ENCODE data around the gene MYADML2.
A peak's percentile ranks its signal among the peaks of the same experiment; 100 is the strongest.

The MYADML2 gene

DNA sequence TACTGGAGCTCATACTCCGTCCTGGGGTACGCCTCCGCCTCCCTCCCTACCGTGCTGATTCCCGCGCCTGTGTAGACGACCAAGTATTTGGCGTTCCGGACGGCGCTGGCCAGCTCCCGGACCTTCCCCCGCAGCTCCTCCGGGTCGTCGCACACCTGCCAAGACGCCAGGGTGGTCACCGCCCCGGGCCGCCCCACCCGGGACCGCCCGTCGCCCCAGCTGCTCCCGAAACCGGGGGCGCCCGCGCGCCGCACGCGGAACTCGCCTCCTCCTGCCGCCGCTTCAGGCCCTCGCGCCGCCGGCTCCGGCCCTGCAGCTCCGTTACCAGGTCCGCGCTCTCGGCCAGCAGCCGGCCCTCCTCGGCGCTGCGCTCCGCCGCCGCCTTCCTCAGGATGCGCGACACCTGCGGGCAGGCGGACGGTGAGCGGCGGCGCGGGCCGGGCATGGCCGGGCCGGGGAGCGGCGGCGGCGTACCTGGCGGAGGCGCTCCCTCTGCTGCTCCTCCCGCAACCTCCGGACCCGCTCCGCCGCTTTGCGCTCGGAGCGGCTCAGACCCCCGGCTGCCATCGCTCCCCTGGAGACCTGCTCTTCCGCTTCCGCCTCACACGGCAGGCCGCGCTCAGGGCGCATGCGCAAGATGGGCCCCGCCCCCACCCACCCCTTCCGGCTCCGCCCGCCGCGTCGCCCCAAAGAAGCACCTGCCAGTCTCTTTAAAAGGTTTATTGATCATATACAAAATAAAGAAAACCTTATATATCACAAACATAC, 29.3 kb downstream of the MYADML2 start, which contains the start of gene SIRT7:
Gene SIRT7, minus strand, starts transcription at position 612 of the 768 bp plus-strand sequence. Its CDS starts 45 bp downstream, at position 567.
- TF ChIP-seq SUZ12 (IDR thresholded peaks at IDR 0.05; ENCODE audit: extremely low read depth, insufficient read depth, insufficient read length), result no peak
- TF ChIP-seq YY1 (IDR thresholded peaks at IDR 0.05; ENCODE audit: insufficient read depth, insufficient read length), result no peak
- no peak for TF ChIP-seq ZNF274 (IDR thresholded peaks at IDR 0.05; ENCODE audit: low read depth, low read length)
- no peaks in the 10 kb centered on the region for H3K27me3 ChIP-seq (ENCODE audit: insufficient read depth, insufficient read length)
- peak; percentile 40 for DNase-seq (ENCODE audit: low read depth, low spot score)
- H3K36me3 ChIP-seq (ENCODE audit: insufficient read depth, insufficient read length, low read length), result peaks cover 79% of the 10 kb centered on the region
- H3K4me1 ChIP-seq (ENCODE audit: insufficient read depth, insufficient read length), result peaks cover 26% of the 10 kb centered on the region
- peak within 1 kb of the TSS; percentile 85 for H3K4me3 ChIP-seq (ENCODE audit: insufficient read length, low read depth)
- no peaks in the 10 kb centered on the region for H3K9me3 ChIP-seq (ENCODE audit: insufficient read depth, low read length)
- H3K9ac ChIP-seq (ENCODE audit: insufficient read length, low read depth), result peak within 1 kb of the TSS; percentile 98

DNA sequence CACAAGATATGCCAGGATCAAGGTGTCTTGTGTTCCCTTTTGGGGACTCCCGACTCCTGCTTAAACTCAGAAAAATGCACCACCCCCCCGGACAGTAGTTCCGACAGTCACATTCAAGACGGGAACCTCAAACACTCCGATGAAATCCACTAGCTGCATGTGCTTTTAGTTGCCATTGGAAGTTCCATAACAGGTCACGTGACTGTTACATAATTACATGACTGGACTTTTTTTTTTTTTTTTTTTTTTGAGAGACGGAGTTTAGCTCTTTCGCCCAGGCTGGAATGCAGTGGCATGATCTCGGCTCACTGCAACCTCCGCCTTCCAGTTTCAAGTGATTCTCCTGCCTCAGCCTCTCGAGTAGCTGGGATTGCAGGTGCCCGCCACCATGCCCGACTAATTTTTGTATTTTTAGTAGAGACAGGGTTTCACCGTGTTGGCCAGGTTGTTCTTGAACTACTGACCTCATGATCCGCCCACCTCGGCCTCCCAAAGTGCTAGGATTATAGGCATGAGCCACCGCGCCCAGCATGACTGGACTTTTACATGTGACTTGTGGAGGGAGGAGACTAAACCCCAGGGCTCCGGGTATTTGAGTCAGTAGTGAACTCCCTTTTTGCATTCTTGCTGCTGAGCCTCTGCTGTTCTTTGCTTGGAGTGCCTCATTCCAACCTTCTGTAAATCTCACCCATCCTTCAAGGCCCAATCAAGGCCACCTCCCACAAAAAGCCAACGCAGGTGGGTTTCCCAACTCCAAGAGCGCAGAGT, 30.6 kb downstream of the MYADML2 start:
- Histone ChIP-seq H3K4me3 (ENCODE audit: insufficient read length, low read depth) (peak overlapping the region; percentile 85), H3K9me3 (ENCODE audit: insufficient read depth, low read length) (no peaks in the 10 kb centered on the region), H3K9ac (ENCODE audit: insufficient read length, low read depth) (peak overlapping the region; percentile 98), H3K36me3 (ENCODE audit: insufficient read depth, insufficient read length, low read length) (peaks cover 78% of the 10 kb centered on the region), H3K27me3 (ENCODE audit: insufficient read depth, insufficient read length) (no peaks in the 10 kb centered on the region), H3K4me1 (ENCODE audit: insufficient read depth, insufficient read length) (peaks cover 16% of the 10 kb centered on the region)
- TF ChIP-seq YY1 (IDR thresholded peaks at IDR 0.05; ENCODE audit: insufficient read depth, insufficient read length), result no peak
- no peak for TF ChIP-seq SUZ12 (IDR thresholded peaks at IDR 0.05; ENCODE audit: extremely low read depth, insufficient read depth, insufficient read length)
- TF ChIP-seq ZNF274 (IDR thresholded peaks at IDR 0.05; ENCODE audit: low read depth, low read length), result no peak
- DNase-seq (ENCODE audit: low read depth, low spot score), result no peak

DNA sequence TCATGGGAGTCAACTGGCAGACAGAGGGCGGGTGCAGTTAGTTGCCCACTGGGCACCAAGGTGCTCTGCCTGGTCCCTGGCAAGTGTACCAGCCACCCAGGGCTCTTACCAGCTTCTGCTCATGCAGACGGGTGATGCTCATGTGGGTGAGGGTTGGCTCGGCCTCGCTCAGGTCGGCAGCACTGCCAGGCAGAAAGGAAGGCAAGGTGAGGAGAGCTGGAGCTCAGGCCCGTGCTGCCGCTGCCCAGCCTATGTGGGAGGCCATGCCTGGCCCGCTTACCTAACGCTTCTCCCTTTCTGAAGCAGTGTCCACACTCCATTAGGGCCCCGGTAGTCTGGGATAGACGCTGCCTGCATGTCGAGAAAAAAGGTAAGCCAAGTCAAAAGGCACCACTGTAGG, 31.7 kb downstream of the MYADML2 start:
- Histone ChIP-seq H3K4me3 (ENCODE audit: insufficient read length, low read depth) (no peak overlapping the region), H3K36me3 (ENCODE audit: insufficient read depth, insufficient read length, low read length) (peaks cover 67% of the 10 kb centered on the region), H3K4me1 (ENCODE audit: insufficient read depth, insufficient read length) (peaks cover 12% of the 10 kb centered on the region), H3K9ac (ENCODE audit: insufficient read length, low read depth) (no peak overlapping the region), H3K27me3 (ENCODE audit: insufficient read depth, insufficient read length) (peaks cover 6% of the 10 kb centered on the region), H3K9me3 (ENCODE audit: insufficient read depth, low read length) (no peaks in the 10 kb centered on the region)
- no peak for DNase-seq (ENCODE audit: low read depth, low spot score)
- TF ChIP-seq YY1 (IDR thresholded peaks at IDR 0.05; ENCODE audit: insufficient read depth, insufficient read length) (no peak), SUZ12 (IDR thresholded peaks at IDR 0.05; ENCODE audit: extremely low read depth, insufficient read depth, insufficient read length) (no peak), ZNF274 (IDR thresholded peaks at IDR 0.05; ENCODE audit: low read depth, low read length) (no peak)

DNA sequence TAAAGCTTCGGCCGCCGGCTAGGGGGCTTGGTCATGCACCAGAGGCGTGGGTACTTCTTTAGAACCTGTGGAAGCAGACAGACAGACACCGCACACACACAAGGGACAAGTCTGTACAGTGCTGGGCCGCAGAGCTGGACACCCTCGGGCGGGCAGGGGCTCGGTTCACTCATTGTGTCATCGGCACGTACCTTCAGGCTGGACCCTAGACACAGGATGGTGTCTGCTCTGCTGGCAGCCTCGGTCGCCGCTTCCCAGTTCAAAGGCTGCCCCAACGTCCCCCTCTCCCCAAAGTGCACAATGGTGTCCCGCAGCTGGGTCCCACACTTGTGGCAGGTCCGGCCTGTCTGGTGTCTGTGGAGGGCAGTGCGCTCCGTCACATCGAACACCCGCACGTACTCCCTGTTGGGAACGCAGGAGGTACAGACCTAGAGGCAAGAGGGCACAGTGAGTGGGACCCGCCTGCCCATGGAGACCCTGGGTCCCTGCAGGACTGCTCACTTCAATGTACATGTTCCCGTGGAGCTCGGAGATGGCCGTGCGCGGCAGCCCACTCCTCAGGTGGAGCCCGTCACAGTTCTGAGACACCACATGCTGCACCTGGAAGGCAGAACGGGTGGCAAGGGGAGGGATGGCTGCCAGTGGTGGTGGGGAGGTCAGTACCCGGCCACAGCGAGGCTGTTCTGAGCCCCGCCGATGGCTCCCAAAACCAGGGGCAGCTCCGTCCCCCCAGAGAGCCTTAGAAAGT, 32.8 kb downstream of the MYADML2 start:
- Histone ChIP-seq H3K9ac (ENCODE audit: insufficient read length, low read depth) (no peak overlapping the region), H3K27me3 (ENCODE audit: insufficient read depth, insufficient read length) (peaks cover 10% of the 10 kb centered on the region), H3K36me3 (ENCODE audit: insufficient read depth, insufficient read length, low read length) (peaks cover 60% of the 10 kb centered on the region), H3K4me3 (ENCODE audit: insufficient read length, low read depth) (no peak overlapping the region), H3K4me1 (ENCODE audit: insufficient read depth, insufficient read length) (peaks cover 19% of the 10 kb centered on the region), H3K9me3 (ENCODE audit: insufficient read depth, low read length) (no peaks in the 10 kb centered on the region)
- DNase-seq (ENCODE audit: low read depth, low spot score), result no peak
- TF ChIP-seq ZNF274 (IDR thresholded peaks at IDR 0.05; ENCODE audit: low read depth, low read length), result no peak
- TF ChIP-seq SUZ12 (IDR thresholded peaks at IDR 0.05; ENCODE audit: extremely low read depth, insufficient read depth, insufficient read length), result no peak
- TF ChIP-seq YY1 (IDR thresholded peaks at IDR 0.05; ENCODE audit: insufficient read depth, insufficient read length), result no peak

DNA sequence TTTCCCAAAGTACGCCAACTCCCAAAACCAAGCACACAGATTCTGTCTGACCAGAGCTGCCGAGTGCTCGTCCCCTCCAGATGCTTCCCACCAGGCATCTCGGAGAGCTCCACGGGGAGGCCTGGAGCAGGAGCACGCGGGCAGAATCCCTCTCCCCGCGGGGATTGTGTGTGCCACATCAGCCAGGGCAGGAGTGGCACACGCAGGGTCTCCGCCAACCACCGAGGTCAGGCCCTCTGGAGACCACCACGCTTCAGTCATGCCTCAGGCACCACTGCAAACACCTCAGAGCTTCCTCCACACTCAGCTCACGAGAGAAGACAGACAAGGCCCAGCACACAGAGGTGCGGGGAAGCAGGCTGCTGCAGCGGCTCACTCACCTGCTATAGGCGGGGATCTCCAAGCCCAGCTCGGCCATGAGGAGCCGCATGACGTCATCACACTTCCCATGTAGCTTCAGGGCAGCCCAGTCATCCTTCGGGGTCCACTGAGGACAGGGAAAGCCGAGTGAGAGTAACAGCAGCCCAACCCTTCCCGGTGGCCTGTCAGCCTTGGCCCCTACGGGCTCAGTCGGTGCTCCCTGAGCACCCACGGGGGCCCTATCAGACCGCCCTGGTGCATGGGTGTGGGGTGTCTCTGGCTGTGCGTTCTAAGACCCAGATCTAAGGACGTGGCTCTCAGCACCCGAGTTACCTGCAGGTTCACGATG, 33.5 kb downstream of the MYADML2 start:
- Histone ChIP-seq H3K9ac (ENCODE audit: insufficient read length, low read depth) (no peak overlapping the region), H3K9me3 (ENCODE audit: insufficient read depth, low read length) (no peaks in the 10 kb centered on the region), H3K36me3 (ENCODE audit: insufficient read depth, insufficient read length, low read length) (peaks cover 60% of the 10 kb centered on the region), H3K4me1 (ENCODE audit: insufficient read depth, insufficient read length) (peaks cover 17% of the 10 kb centered on the region), H3K4me3 (ENCODE audit: insufficient read length, low read depth) (no peak overlapping the region), H3K27me3 (ENCODE audit: insufficient read depth, insufficient read length) (peaks cover 10% of the 10 kb centered on the region)
- DNase-seq (ENCODE audit: low read depth, low spot score), result no peak
- TF ChIP-seq YY1 (IDR thresholded peaks at IDR 0.05; ENCODE audit: insufficient read depth, insufficient read length) (no peak), ZNF274 (IDR thresholded peaks at IDR 0.05; ENCODE audit: low read depth, low read length) (no peak), SUZ12 (IDR thresholded peaks at IDR 0.05; ENCODE audit: extremely low read depth, insufficient read depth, insufficient read length) (no peak)

DNA sequence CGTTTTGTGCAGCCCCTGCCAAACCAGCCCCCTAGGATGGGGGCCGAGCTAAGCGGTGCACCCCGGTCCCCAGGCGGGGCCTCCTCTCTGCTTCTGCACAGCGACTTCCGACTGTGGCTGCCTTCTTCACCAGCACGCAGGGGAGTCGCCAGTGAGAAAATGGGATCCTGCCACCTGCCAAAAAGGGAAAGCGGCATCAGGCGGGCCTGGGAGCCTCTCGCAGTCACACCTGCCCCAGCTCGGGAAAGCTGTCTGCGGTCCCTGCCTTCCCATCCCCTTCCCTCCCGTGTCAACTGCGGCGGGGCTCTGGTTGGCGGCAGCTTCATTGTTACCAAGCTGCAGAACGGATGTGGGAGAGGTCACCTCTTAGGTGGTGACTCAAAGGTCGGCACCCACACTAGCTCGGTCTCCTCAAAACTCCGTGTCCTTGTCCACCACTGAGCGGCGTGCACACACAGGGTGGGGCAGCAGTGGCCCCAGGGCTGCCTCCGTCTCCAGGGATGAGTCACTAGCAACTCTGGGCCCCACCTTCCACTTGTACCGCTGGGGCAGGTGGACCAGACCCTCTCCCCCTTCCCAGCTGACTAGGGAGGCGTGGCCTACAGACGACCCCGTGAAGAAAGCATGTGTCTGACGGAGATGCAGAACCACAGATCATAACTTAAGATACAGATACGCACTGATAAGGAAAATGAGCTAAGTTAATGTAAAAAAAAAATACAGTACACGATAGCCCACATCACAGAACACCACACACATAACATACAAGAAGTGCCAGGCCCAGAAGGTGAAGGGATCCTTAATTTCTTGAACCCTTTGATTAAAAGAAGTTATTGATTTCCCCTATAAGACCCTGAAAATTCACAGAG, 34.4 kb downstream of the MYADML2 start:
- H3K9ac ChIP-seq (ENCODE audit: insufficient read length, low read depth), result peak overlapping the region; percentile 21
- peaks cover 69% of the 10 kb centered on the region for H3K36me3 ChIP-seq (ENCODE audit: insufficient read depth, insufficient read length, low read length)
- peaks cover 10% of the 10 kb centered on the region for H3K27me3 ChIP-seq (ENCODE audit: insufficient read depth, insufficient read length)
- DNase-seq (ENCODE audit: low read depth, low spot score), result no peak
- H3K9me3 ChIP-seq (ENCODE audit: insufficient read depth, low read length), result no peaks in the 10 kb centered on the region
- no peak overlapping the region for H3K4me3 ChIP-seq (ENCODE audit: insufficient read length, low read depth)
- peaks cover 17% of the 10 kb centered on the region for H3K4me1 ChIP-seq (ENCODE audit: insufficient read depth, insufficient read length)
- no peak for TF ChIP-seq SUZ12 (IDR thresholded peaks at IDR 0.05; ENCODE audit: extremely low read depth, insufficient read depth, insufficient read length)
- no peak for TF ChIP-seq YY1 (IDR thresholded peaks at IDR 0.05; ENCODE audit: insufficient read depth, insufficient read length)
- no peak for TF ChIP-seq ZNF274 (IDR thresholded peaks at IDR 0.05; ENCODE audit: low read depth, low read length)
